Calu3 (cell line): ENCODE measurements around the gene GPBP1L1. TPM values are rescaled to one million over a fixed set of nuclear protein-coding genes. Genes with fewer than 3 reads are reported as not detected.
"Not testable (repeated sequence)": the region's sequence is repeated elsewhere in the genome, so short reads cannot be mapped to it uniquely, and the experiment has no call there.

Experiments
- BruUV-seq: library from RNA; stranded (reverse); fragments of 400-500 nt; replicated peaks from 2 replicates; lab custom pipeline; 2021; lab: Mats Ljungman, UMichigan
- CTCF ChIA-PET: fragments of 300-600 bp; sonication (Branson Sonifier 250); formaldehyde crosslinking; loops from one replicate; lab custom pipeline; 2022; ENCODE audit warnings: antibody characterized with exemption; lab: Charles Lee
- DNase-seq: peaks from one replicate; pipeline ENCODE4 v3.0.0; 2022
- H3K27ac Mint-ChIP-seq: one replicate; pipeline ENCODE4 v1.8.0; 2022; ENCODE audit warnings: mixed read lengths; ENCODE audit not compliant: unreplicated experiment
- H3K27me3 Mint-ChIP-seq: one replicate; pipeline ENCODE4 v1.8.0; 2022; ENCODE audit warnings: mixed read lengths; ENCODE audit not compliant: unreplicated experiment
- H3K36me3 Mint-ChIP-seq: one replicate; pipeline ENCODE4 v1.8.0; 2022; ENCODE audit warnings: mild to moderate bottlenecking, moderate library complexity, mixed read lengths; ENCODE audit not compliant: insufficient read depth, unreplicated experiment
- H3K4me1 Mint-ChIP-seq: one replicate; pipeline ENCODE4 v1.8.0; 2022; ENCODE audit warnings: mild to moderate bottlenecking, low read depth, mixed read lengths; ENCODE audit not compliant: unreplicated experiment
- H3K4me3 Mint-ChIP-seq: one replicate; pipeline ENCODE4 v1.8.0; 2022; ENCODE audit warnings: mild to moderate bottlenecking, low read depth, moderate library complexity, mixed read lengths; ENCODE audit not compliant: unreplicated experiment
- H3K9me3 Mint-ChIP-seq: one replicate; pipeline ENCODE4 v1.8.0; 2022; ENCODE audit warnings: low read depth, mixed read lengths; ENCODE audit not compliant: unreplicated experiment
- intact Hi-C: fragments of 100-400 bp; cut with micrococcal nuclease; formaldehyde crosslinking; loops from one replicate; pipeline ENCODE4 v1.10.0; 2022; ENCODE audit not compliant: unreplicated experiment
- total RNA-seq: library from RNA; stranded (reverse); gene quantifications from 2 replicates; pipeline ENCODE4 v1.2.3, GENCODE V29; 2022
- TF ChIP-seq, protein P1 (sequence below): fragments of 200-600 bp; IDR thresholded peaks from one replicate; pipeline ENCODE4 v1.8.0; 2022; ENCODE audit warnings: antibody characterized with exemption; ENCODE audit not compliant: unreplicated experiment

Gene GPBP1L1
- total RNA-seq, 1 experiment from 2014 or later: 117 TPM

DNA sequence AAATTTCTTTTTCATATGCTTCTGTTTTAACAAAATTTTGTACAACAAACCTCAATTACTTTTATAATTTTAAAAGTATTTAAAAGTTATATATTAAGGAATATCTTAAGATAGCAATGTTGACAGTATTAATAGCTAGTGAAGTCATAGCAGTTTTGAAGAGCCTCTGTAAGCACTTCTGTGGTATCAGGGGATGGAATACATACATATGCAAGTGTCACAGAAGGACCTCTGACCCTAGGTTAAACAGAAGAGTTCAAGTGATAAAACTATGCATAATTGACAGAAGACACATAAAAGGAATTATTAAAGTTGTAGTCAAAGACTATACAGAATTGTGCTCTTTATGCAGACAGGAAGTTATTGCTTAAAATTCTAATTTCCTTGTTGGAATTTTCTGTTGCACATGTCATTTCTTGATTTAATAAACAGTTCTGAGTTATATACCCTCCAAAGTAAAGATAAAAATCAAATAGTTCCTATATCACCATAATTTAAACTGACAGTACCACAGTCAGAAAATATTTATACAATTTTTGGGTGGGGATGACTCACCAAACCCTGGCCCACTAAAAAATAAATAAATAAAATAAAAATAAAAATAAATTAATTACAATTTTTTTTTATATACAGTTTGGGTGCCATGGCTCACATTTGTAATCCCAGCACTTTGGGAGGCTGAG is 37.1 kb upstream of the GPBP1L1 start:
- intact Hi-C loops: no loop called here
- H3K27me3 Mint-ChIP-seq: no peaks in the 10 kb centered on the region
- no peaks in the 10 kb centered on the region for H3K4me1 Mint-ChIP-seq
- TF ChIP-seq, protein P1, sequence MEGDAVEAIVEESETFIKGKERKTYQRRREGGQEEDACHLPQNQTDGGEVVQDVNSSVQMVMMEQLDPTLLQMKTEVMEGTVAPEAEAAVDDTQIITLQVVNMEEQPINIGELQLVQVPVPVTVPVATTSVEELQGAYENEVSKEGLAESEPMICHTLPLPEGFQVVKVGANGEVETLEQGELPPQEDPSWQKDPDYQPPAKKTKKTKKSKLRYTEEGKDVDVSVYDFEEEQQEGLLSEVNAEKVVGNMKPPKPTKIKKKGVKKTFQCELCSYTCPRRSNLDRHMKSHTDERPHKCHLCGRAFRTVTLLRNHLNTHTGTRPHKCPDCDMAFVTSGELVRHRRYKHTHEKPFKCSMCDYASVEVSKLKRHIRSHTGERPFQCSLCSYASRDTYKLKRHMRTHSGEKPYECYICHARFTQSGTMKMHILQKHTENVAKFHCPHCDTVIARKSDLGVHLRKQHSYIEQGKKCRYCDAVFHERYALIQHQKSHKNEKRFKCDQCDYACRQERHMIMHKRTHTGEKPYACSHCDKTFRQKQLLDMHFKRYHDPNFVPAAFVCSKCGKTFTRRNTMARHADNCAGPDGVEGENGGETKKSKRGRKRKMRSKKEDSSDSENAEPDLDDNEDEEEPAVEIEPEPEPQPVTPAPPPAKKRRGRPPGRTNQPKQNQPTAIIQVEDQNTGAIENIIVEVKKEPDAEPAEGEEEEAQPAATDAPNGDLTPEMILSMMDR: no peak
- BruUV-seq: no TSS peak
- no peaks in the 10 kb centered on the region for H3K9me3 Mint-ChIP-seq
- no peak for DNase-seq
- CTCF ChIA-PET: no interaction called here
- no peak overlapping the region for H3K27ac Mint-ChIP-seq
- no peaks in the 10 kb centered on the region for H3K36me3 Mint-ChIP-seq
- no peak overlapping the region for H3K4me3 Mint-ChIP-seq

DNA sequence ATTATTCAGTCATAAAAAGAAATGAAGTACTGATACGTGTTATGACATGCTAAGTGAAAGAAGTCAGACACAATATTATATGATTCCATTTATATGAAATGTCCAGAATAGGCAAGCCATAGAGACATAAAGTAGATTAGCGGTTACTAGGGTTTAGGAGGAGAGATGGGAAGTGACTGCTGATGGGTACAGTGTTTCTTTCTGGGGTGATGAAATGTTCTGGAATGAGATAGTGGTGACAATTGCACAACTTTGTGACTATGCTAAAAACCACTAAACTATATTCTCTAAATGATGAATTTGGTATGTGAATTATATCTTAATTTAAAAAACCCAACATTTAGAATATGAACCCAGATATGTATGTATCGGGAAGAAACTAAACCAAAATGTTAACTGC is 36.5 kb upstream of the GPBP1L1 start:
- H3K27ac Mint-ChIP-seq: no peak overlapping the region
- H3K36me3 Mint-ChIP-seq: no peaks in the 10 kb centered on the region
- no peaks in the 10 kb centered on the region for H3K4me1 Mint-ChIP-seq
- CTCF ChIA-PET: no interaction called here
- BruUV-seq: no TSS peak
- TF ChIP-seq, protein P1: no peak
- DNase-seq: no peak
- H3K27me3 Mint-ChIP-seq: no peaks in the 10 kb centered on the region
- H3K9me3 Mint-ChIP-seq: no peaks in the 10 kb centered on the region
- no peak overlapping the region for H3K4me3 Mint-ChIP-seq
- intact Hi-C loops: no loop called here

DNA sequence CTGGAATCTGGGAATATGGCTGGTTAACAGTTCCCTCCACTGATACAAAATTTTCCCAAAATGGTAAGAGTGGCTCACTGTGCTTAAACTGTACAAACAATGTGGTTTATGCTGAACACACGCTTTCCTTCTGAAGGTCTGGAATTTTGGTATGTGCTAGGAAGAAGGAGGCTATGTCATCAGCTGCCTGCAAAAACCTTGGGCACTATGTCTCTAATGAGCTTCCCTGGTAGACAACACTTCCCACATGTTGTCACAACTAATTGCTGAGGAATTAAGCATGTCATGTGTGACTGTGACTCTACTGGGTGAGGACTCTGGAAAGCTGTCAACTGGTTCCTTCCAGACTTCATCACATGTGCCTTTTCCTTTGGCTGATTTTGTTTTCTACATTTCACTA is 34.9 kb upstream of the GPBP1L1 start:
- intact Hi-C loops: no loop called here
- no peaks in the 10 kb centered on the region for H3K36me3 Mint-ChIP-seq
- BruUV-seq: no TSS peak
- no peak overlapping the region for H3K27ac Mint-ChIP-seq
- CTCF ChIA-PET: no interaction called here
- no peaks in the 10 kb centered on the region for H3K27me3 Mint-ChIP-seq
- H3K9me3 Mint-ChIP-seq: no peaks in the 10 kb centered on the region
- H3K4me1 Mint-ChIP-seq: no peaks in the 10 kb centered on the region
- no peak for DNase-seq
- H3K4me3 Mint-ChIP-seq: no peak overlapping the region
- TF ChIP-seq, protein P1: no peak

DNA sequence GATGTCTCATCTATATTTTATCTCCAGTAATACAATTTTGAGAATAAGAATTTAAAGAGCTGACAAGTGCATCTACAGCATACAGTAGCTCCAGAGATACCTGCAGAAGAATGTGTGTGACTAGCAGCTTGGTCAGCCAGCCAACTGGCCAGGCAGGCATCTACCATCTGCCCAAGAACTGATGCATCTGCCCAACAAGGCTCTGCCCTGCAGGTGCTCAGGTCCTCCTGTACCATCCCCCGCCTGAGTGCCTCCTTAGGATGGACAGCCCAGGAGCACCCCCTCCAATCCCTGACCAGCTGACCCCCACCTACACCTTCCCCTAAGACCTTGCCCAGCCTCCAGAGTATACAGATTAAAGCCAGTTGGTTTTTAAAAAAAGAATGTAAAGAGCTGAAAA is 32.0 kb upstream of the GPBP1L1 start:
- Mint-ChIP-seq H3K9me3 (no peaks in the 10 kb centered on the region), H3K27me3 (no peaks in the 10 kb centered on the region), H3K27ac (no peak overlapping the region), H3K4me3 (no peak overlapping the region), H3K36me3 (no peaks in the 10 kb centered on the region), H3K4me1 (no peaks in the 10 kb centered on the region)
- CTCF ChIA-PET: interaction anchor here (0.6 kb wide), 2 partner anchors 10 to 128 kb away, joined by 3 to 7 read pairs; no protein-coding TSS in a partner anchor
- TF ChIP-seq, protein P1: no peak
- no TSS peak for BruUV-seq
- intact Hi-C loops: no loop called here
- DNase-seq: no peak

DNA sequence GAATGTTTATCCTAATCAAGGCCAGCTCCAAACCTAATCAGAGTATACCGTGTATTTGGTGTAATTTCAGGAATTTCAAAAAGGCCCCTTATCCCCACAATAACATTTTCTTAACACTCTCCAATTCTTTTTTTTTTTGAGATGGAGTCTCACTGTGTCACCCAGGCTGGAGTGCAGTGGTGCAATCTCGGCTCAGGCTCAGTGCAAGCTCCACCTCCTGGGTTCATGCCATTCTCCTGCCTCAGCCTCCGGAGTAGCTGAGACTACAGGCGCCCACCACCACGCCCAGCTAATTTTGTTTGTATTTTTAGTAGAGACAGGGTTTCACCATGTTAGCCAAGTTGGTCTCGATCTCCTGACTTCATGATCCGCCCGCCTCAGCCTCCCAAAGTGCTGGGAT is 31.1 kb upstream of the GPBP1L1 start:
- H3K27me3 Mint-ChIP-seq, H3K4me1 Mint-ChIP-seq, H3K4me3 Mint-ChIP-seq, H3K9me3 Mint-ChIP-seq, intact Hi-C loops, BruUV-seq, DNase-seq, CTCF ChIA-PET, H3K27ac Mint-ChIP-seq, H3K36me3 Mint-ChIP-seq: not testable (repeated sequence)
